Fibroblast of skin of left biceps (primary cell): ENCODE results near the gene FGFBP2.
A peak's percentile ranks its signal among the peaks of the same experiment; 100 is the strongest.

Experiments
- DNase-seq, 2 experiments: peaks; one replicate each; pipeline ENCODE4 v3.0.0-alpha.2; 2013; ENCODE audit warnings: low read depth in 2 of 2

Gene FGFBP2

GRCh38 chr4:15968551-15969300 lies 5.8 kb upstream of the FGFBP2 start:
- no peak for DNase-seq

- DNase-seq = no peak
Measured at GRCh38 chr4:15965325-15965724, 2.4 kb upstream of the FGFBP2 start.

GRCh38 chr4:15964159-15964558 lies 1.2 kb upstream of the FGFBP2 start:
- DNase-seq = no peak

GRCh38 chr4:15963576-15963975 lies 601 bp upstream of the FGFBP2 start:
- DNase-seq = no peak

DNA sequence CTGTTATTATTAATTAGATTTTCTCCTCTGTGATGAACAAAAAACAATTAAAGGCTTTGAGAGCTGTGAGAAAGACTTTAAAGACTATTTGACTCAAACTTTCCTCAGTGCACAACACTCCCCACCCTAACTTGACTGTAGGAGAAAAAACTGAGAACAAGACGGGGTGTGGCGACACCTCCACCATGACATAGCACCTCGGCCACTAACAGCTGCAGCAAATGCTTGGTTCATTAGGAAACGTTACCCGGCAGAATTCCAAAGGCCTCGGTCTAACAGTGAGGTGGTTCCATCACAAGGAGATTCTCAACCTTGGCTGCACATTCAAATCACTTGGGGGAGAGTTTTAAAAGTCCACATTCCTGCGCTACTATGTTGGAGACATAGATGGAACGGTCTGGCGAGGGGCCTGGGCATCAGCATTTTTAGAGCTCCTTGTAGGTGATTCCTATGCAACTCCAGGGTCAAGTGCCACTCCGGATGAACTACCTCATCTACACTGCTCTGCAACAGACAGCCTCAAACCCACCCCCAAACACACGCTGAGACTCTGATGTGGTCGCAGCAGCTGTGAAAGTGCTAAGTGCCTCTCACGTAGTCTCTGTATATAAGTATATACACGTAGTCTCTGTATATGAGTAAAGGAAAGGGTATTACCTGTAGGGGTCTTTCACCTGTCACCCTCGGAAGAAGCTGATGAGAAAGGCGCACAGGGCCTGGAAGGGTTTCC lies 1.0 kb downstream of the FGFBP2 start:
- DNase-seq = no peak

GRCh38 chr4:15958562-15958961 lies 4.4 kb downstream of the FGFBP2 start:
- DNase-seq = no peak

GRCh38 chr4:15956179-15956850 lies 6.7 kb downstream of the FGFBP2 start:
- DNase-seq = peak; percentile 4 to 11

- DNase-seq = no peak
Measured at GRCh38 chr4:15955670-15956069, 7.3 kb downstream of the FGFBP2 start.

DNA sequence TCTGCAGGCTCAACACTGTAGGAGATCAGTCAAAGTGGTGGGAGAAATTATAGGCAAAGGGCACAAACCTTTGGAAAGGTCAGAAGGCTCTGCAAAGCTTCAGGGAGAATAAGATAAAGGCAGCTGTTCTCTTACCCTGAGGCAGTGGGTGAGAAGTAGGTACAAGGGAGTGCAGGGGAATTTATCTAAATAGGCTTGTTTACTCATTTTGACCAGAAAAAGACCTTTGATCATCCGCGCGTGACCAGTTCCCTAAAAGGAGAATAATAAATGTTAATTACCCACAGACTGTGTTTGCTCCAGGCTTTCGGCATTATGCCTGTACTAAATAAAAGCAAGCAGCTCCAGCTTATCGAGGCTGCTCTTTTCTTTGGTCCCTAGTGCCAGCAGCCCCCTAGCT lies 9.3 kb downstream of the FGFBP2 start:
- DNase-seq = no peak

GRCh38 chr4:15951781-15952180 lies 11.2 kb downstream of the FGFBP2 start:
- no peak for DNase-seq

DNA sequence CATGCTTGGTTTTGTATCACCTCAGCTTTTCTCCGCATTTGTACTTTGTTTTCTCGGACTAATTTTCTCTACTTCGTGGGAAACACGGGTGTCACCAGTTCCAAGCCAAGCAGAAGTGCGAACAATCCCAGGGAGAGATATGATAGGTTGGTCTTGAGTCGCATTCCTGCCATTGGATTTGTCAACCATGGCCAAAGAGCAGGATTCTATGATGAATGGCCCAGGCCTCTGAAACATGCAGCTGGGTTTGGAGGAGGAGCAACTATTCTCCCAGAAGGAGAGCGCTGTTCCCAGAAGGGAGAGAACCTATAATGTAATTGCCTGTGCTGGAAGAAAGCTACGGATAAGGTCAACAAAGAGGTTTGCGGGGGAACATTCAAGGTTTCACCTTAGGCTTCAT lies 14.1 kb downstream of the FGFBP2 start:
- DNase-seq = no peak

DNA sequence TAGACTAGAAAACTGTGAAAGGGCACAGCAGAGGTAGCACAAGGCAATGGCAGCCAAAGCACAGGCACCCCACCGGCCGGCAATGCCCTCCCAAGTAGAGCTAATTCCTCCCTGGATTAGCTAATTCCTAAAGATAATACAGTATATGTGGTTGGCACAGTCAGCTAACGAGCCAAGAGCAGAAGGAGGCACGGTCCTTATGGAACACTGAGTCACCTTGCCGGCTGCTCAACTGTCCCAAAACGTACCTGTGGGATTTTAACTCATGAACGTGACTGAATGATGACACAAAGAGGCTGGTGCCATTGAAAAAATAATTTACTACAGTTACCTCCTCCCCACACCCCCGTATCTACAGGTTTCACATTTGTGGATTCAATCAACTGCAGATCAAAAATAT lies 15.3 kb downstream of the FGFBP2 start:
- no peak for DNase-seq

GRCh38 chr4:15945516-15945915 lies 17.5 kb downstream of the FGFBP2 start:
- DNase-seq = no peak

DNA sequence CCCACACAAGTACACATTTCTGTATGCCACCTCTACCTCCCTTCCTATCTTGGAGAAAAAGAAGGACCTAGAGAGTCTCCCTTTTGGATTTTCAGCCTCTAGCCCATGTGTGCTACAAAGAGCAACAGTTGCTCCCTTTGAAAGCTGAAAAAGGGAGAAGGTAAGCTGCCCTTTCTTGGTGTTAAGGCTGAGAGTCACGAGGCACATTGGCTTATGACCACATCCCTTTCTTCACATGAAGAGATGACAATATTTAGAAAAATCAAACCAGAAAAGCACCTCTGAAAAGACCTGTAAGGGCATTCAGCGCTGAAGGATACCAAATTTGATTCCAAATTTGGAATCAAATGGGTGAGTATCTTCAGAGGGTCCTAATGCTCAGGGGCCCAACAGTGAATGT lies 18.1 kb downstream of the FGFBP2 start:
- no peak for DNase-seq

DNA sequence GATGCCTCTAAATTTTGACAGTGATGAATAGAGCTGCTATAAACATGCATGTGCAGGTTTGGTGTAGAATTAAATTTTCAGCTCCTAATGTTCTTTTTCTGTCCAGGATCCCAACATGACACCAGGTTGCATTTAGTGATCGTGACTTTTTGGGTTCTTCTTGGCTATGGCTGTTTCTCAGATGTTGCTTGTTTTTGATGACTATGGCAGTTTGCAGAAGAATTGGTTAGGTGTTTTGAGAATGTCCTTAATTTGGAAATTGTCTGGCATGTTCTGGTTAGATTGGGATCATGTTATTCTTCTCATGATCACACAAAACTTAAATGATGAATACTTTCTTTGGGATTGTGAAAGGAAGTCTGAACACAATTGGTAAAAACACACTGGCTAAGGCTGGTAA lies 20.7 kb downstream of the FGFBP2 start:
- no peak for DNase-seq

GRCh38 chr4:15938640-15939039 lies 24.3 kb downstream of the FGFBP2 start, which contains the start of gene FGFBP1:
TSS of gene FGFBP1 (minus strand) at chr4:15938740. CDS start at chr4:15936632, 2,108 bp downstream.
- no peak for DNase-seq

DNA sequence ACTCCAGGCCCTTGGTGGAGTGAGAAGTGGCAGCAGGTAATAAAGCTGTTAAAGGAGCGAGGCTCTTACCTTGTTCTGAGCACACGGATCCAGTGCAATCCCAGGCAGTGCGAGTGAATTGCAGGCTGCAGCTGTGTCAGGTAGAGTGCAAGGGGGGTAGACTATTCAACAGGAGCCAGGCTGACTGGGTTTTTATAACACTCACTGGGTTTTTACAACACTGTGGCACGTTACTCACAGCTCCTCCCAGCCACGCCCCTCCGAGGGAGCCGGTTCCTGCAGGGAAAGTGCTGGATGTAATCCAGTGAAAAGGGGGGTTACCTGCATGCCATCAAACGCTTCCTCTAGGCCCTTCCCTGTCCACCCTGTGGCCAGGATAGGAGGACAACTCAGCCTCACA lies 24.8 kb downstream of the FGFBP2 start:
- DNase-seq = no peak

DNA sequence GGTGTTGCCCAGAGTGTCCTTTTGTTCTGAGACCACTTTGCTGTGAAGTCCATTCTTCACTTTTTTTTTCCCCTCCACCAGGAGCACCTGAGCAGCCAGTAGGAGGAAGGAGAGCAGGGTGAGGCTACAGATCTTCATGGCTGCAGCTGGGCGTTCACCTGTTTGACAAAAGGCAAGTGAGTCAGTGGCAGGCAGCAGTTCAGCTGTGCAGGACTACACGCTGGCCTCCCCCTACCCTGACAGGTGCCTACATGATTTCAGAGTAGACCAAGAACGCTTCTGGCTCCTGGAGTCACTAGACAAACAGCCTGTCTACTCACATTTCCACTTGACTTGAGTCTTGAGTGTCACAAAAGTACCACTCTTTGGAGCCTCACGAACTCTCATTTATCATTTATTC lies 26.5 kb downstream of the FGFBP2 start:
- DNase-seq = no peak

DNA sequence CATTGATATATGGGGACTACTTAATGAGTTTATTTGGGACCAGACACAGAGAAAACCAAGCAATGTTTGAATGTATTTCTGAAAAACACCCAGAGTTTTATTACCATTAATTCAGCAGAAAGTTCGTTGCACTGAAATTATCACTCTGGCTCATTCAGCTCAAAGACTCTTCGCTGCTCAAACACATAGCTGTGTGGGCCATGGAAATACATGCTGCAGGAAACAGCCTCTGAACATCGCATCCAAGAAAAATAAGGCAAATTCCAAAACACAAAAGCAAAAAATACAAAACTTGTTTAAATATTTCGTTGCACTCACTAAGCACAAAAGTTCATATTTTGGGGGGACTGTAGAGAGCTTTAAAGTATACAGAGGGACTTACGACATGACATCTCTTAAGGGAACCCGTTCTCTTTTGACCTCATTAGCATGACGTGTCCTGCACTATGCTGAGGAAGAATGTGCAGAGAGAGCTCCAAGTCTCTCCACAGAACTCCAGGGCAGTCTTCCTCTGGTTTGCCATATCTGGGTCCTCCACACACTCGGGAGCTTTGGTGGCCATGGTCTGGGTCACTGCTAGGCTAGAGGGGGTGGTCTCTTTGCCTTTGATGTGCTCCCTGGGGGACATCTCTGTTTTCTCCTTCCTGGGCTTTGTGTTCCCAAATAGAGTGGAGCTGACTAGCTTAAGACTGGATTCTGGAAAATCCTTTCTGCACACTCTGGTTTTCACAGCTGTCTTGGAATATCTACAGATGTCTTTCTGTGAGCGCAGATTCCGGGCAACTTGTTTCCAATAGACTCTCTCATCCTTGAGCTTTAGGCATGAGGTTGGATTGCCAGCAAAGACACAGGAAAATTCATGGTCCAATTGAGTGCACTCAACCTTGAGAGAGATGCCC lies 27.2 kb downstream of the FGFBP2 start:
- no peak for DNase-seq

DNA sequence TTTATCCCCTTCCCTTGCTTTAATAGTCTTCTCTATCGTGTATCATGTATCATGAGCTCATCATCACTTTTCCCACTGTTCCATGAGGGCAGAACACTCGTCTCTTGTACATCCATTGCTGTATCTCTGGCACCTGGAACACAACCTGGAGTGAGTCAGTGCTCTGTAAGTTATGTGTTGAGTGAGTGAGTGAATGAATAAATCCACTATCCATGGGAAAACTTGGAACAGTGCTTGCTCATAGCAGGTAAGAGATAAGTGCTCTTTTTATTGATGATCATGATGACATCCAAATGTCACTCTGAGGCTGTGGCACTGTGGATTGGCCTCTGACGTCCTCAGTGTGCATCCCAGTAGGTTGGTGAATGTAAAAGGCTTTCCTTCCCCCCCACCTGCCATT lies 28.7 kb downstream of the FGFBP2 start:
- no peak for DNase-seq

GRCh38 chr4:15931451-15932210 lies 31.3 kb downstream of the FGFBP2 start:
- DNase-seq = no peak
